Suprapubic skin (tissue), 4 donors: ENCODE data around the gene CHST15. TPM values are rescaled to one million over a fixed set of nuclear protein-coding genes. Genes with fewer than 3 reads are reported as not detected.
"Not testable (repeated sequence)": the region's sequence is repeated elsewhere in the genome, so short reads cannot be mapped to it uniquely, and the experiment has no call there.

Source experiments
- DNase-seq, 2 donors: peaks; one replicate each; pipeline ENCODE4 v3.0.0-alpha.2; 2019; ENCODE audit warnings: low spot score in 2 of 2
- H3K27ac ChIP-seq: fragments of 200-600 bp; sonication (generic); one replicate; pipeline ENCODE4 v1.5.1; 2019
- H3K27me3 ChIP-seq: fragments of 200-600 bp; sonication (generic); one replicate; pipeline ENCODE4 v1.5.1; 2019
- H3K36me3 ChIP-seq: fragments of 200-600 bp; sonication (generic); one replicate; pipeline ENCODE4 v1.5.1; 2019
- H3K4me1 ChIP-seq: fragments of 200-600 bp; sonication (generic); one replicate; pipeline ENCODE4 v1.5.1; 2019
- H3K4me3 ChIP-seq: fragments of 200-600 bp; sonication (generic); one replicate; pipeline ENCODE4 v1.5.1; 2019; ENCODE audit warnings: mild to moderate bottlenecking
- H3K9me3 ChIP-seq: fragments of 200-600 bp; sonication (generic); one replicate; pipeline ENCODE4 v1.5.1; 2019
- CTCF ChIP-seq, 2 donors: fragments of 200-600 bp in 1 of 2; fragments of 450-650 bp in 1 of 2; sonication (generic) in 1 of 2; IDR thresholded peaks; one replicate each; pipeline ENCODE4 v1.5.1; 2016 to 2019; ENCODE audit warnings: antibody characterized with exemption in 2 of 2, mild to moderate bottlenecking in 1 of 2, moderate library complexity in 1 of 2
- EP300 ChIP-seq: sonication (generic); formaldehyde crosslinking; IDR thresholded peaks from one replicate; pipeline ENCODE4 v1.6.1; 2017; ENCODE audit warnings: antibody characterized with exemption
- POLR2A ChIP-seq, 2 donors: fragments of 450-650 bp; IDR thresholded peaks; one replicate each; pipeline ENCODE4 v1.6.1; 2017; ENCODE audit warnings: antibody characterized with exemption in 2 of 2, mild to moderate bottlenecking in 2 of 2, moderate library complexity in 2 of 2
- POLR2AphosphoS5 ChIP-seq, 3 donors: sonication (generic); formaldehyde crosslinking; IDR thresholded peaks; one replicate each; pipeline ENCODE4 v1.6.1; 2017; ENCODE audit warnings: antibody characterized with exemption in 3 of 3
- WGBS: methylation state at CpG from one replicate; pipeline ENCODE4 v1.1.5; 2018; 5-methylcytosine and 5-hydroxymethylcytosine counted together
- total RNA-seq, 4 donors: library from RNA; depleted of rRNA; stranded (reverse); fragments of >200 nt; gene quantifications; one replicate each; pipeline ENCODE4 v1.1.0, GENCODE V29; 2016

CHST15 gene
- total RNA-seq, 4 donors from 2014 or later: 20.6 to 59.1 (median 22.8) TPM

- Histone ChIP-seq H3K36me3 (peaks cover 23% of the 10 kb centered on the region), H3K27me3 (no peaks in the 10 kb centered on the region), H3K4me3 (no peak overlapping the region), H3K4me1 (peaks cover 7% of the 10 kb centered on the region), H3K9me3 (no peaks in the 10 kb centered on the region), H3K27ac (no peak overlapping the region)
- TF ChIP-seq CTCF (IDR thresholded peaks at IDR 0.05): no peak
- no peak for TF ChIP-seq POLR2A (IDR thresholded peaks at IDR 0.05)
- no peak for TF ChIP-seq POLR2AphosphoS5 (IDR thresholded peaks at IDR 0.05)
- no peak for TF ChIP-seq EP300
- WGBS: 85% methylated on average over 8 of the region's 8 CpGs
- no peak for DNase-seq
Measured at GRCh38 chr10:124037784-124038183, 55.6 kb downstream of the CHST15 start.

- WGBS: 98% methylated on average over 5 of the region's 5 CpGs
- Histone ChIP-seq H3K36me3 (peaks cover 22% of the 10 kb centered on the region), H3K9me3 (no peaks in the 10 kb centered on the region), H3K4me1 (peaks cover 6% of the 10 kb centered on the region), H3K27ac (no peak overlapping the region), H3K27me3 (no peaks in the 10 kb centered on the region), H3K4me3 (no peak overlapping the region)
- TF ChIP-seq CTCF (IDR thresholded peaks at IDR 0.05): no peak
- no peak for TF ChIP-seq POLR2A (IDR thresholded peaks at IDR 0.05)
- no peak for TF ChIP-seq POLR2AphosphoS5 (IDR thresholded peaks at IDR 0.05)
- TF ChIP-seq EP300: no peak
- no peak for DNase-seq
Measured at GRCh38 chr10:124037286-124037685, 56.1 kb downstream of the CHST15 start.

- WGBS: 97% methylated on average over 8 of the region's 8 CpGs
- TF ChIP-seq POLR2AphosphoS5 (IDR thresholded peaks at IDR 0.05): no peak
- TF ChIP-seq CTCF (IDR thresholded peaks at IDR 0.05): no peak
- no peak for TF ChIP-seq EP300
- no peak for TF ChIP-seq POLR2A (IDR thresholded peaks at IDR 0.05)
- Histone ChIP-seq H3K27ac (no peak overlapping the region), H3K4me1 (peaks cover 6% of the 10 kb centered on the region), H3K36me3 (peaks cover 17% of the 10 kb centered on the region), H3K4me3 (no peak overlapping the region), H3K9me3 (no peaks in the 10 kb centered on the region), H3K27me3 (no peaks in the 10 kb centered on the region)
- no peak for DNase-seq
Measured at GRCh38 chr10:124036746-124037145, 56.7 kb downstream of the CHST15 start.

GRCh38 chr10:124035928-124036558, 57.4 kb downstream of the CHST15 start:
- TF ChIP-seq POLR2A (IDR thresholded peaks at IDR 0.05) (no peak), POLR2AphosphoS5 (IDR thresholded peaks at IDR 0.05) (no peak), CTCF (IDR thresholded peaks at IDR 0.05) (no peak), EP300 (no peak)
- peak in 1 of 2 donors; percentile 80 for DNase-seq
- H3K27ac ChIP-seq: no peak overlapping the region
- no peaks in the 10 kb centered on the region for H3K27me3 ChIP-seq
- no peaks in the 10 kb centered on the region for H3K9me3 ChIP-seq
- H3K4me3 ChIP-seq: no peak overlapping the region
- 56% methylated on average over 13 of the region's 21 CpGs for WGBS
- peaks cover 6% of the 10 kb centered on the region for H3K4me1 ChIP-seq
- peaks cover 16% of the 10 kb centered on the region for H3K36me3 ChIP-seq

GRCh38 chr10:124035306-124035927, 58.0 kb downstream of the CHST15 start:
- TF ChIP-seq POLR2AphosphoS5 (IDR thresholded peaks at IDR 0.05) (no peak), CTCF (IDR thresholded peaks at IDR 0.05) (no peak), POLR2A (IDR thresholded peaks at IDR 0.05) (no peak), EP300 (no peak)
- Histone ChIP-seq H3K4me3 (no peak overlapping the region), H3K9me3 (no peaks in the 10 kb centered on the region), H3K36me3 (peaks cover 15% of the 10 kb centered on the region), H3K4me1 (peaks cover 6% of the 10 kb centered on the region), H3K27ac (no peak overlapping the region), H3K27me3 (no peaks in the 10 kb centered on the region)
- WGBS: 94% methylated on average over 6 of the region's 6 CpGs
- DNase-seq: no peak

GRCh38 chr10:124034576-124035305, 58.7 kb downstream of the CHST15 start:
- H3K9me3 ChIP-seq, H3K27me3 ChIP-seq, H3K4me1 ChIP-seq, DNase-seq, H3K27ac ChIP-seq, H3K4me3 ChIP-seq: not testable (repeated sequence)
- H3K36me3 ChIP-seq: peaks cover 16% of the 10 kb centered on the region
- WGBS: 84% methylated on average over 6 of the region's 25 CpGs
